ENCODE measurements around the gene TBC1D14. TPM values are rescaled to one million over a fixed set of nuclear protein-coding genes. Genes with fewer than 3 reads are reported as not detected.

Gene TBC1D14
- total and polyA plus RNA-seq, 2 experiments from 2014 or later = 33.6 to 50.8 TPM

GRCh38 chr4:7029921-7030320 is 120.3 kb downstream of the TBC1D14 start:
- Histone ChIP-seq H3K4me2 (no peak overlapping the region), H3K4me3 (no peak overlapping the region), H4K20me1 (ENCODE audit: insufficient read depth, poor library complexity, severe bottlenecking) (no peaks in the 10 kb centered on the region), H2AFZ (no peak overlapping the region), H3K4me1 (ENCODE audit: insufficient read depth) (peaks cover 6% of the 10 kb centered on the region), H3K9me3 (ENCODE audit: low read depth) (no peaks in the 10 kb centered on the region), H3K9me2 (replicated peaks; ENCODE audit: insufficient read depth) (no peaks in the 10 kb centered on the region), H3K36me3 (replicated peaks; ENCODE audit: insufficient read depth, low read depth) (peaks cover 3% of the 10 kb centered on the region), H3K27me3 (no peaks in the 10 kb centered on the region), H3K27ac (no peak overlapping the region), H3K79me2 (no peaks in the 10 kb centered on the region)
- TF ChIP-seq EZH2 (IDR thresholded peaks at IDR 0.05; ENCODE audit: borderline replicate concordance) (no peak), EZH2phosphoT487 (IDR thresholded peaks at IDR 0.05; ENCODE audit: low read depth, severe bottlenecking, unreplicated experiment) (no peak)
- TF ChIP-seq, protein P1, sequence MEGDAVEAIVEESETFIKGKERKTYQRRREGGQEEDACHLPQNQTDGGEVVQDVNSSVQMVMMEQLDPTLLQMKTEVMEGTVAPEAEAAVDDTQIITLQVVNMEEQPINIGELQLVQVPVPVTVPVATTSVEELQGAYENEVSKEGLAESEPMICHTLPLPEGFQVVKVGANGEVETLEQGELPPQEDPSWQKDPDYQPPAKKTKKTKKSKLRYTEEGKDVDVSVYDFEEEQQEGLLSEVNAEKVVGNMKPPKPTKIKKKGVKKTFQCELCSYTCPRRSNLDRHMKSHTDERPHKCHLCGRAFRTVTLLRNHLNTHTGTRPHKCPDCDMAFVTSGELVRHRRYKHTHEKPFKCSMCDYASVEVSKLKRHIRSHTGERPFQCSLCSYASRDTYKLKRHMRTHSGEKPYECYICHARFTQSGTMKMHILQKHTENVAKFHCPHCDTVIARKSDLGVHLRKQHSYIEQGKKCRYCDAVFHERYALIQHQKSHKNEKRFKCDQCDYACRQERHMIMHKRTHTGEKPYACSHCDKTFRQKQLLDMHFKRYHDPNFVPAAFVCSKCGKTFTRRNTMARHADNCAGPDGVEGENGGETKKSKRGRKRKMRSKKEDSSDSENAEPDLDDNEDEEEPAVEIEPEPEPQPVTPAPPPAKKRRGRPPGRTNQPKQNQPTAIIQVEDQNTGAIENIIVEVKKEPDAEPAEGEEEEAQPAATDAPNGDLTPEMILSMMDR (IDR thresholded peaks at IDR 0.05; ENCODE audit: poor library complexity) = no peak
- DNase-seq (ENCODE audit: low spot score) = no peak
- WGBS (ENCODE audit: low lambda C conversion rate, missing lambda C conversion rate) = 97% methylated on average over 10 of the region's 10 CpGs

- 99% methylated on average over 10 of the region's 10 CpGs for WGBS (ENCODE audit: low lambda C conversion rate, missing lambda C conversion rate)
- Histone ChIP-seq H3K9me3 (ENCODE audit: low read depth) (no peaks in the 10 kb centered on the region), H2AFZ (no peak overlapping the region), H3K36me3 (replicated peaks; ENCODE audit: insufficient read depth, low read depth) (peaks cover 3% of the 10 kb centered on the region), H3K27me3 (no peaks in the 10 kb centered on the region), H3K4me1 (ENCODE audit: insufficient read depth) (peaks cover 6% of the 10 kb centered on the region), H3K4me3 (no peak overlapping the region), H3K9me2 (replicated peaks; ENCODE audit: insufficient read depth) (no peaks in the 10 kb centered on the region), H3K79me2 (no peaks in the 10 kb centered on the region), H3K4me2 (no peak overlapping the region), H4K20me1 (ENCODE audit: insufficient read depth, poor library complexity, severe bottlenecking) (no peaks in the 10 kb centered on the region), H3K27ac (no peak overlapping the region)
- TF ChIP-seq, protein P1 (IDR thresholded peaks at IDR 0.05; ENCODE audit: poor library complexity) = no peak
- TF ChIP-seq EZH2phosphoT487 (IDR thresholded peaks at IDR 0.05; ENCODE audit: low read depth, severe bottlenecking, unreplicated experiment) = no peak
- no peak for TF ChIP-seq EZH2 (IDR thresholded peaks at IDR 0.05; ENCODE audit: borderline replicate concordance)
- no peak for DNase-seq (ENCODE audit: low spot score)
Measured at GRCh38 chr4:7030856-7031255, 121.2 kb downstream of the TBC1D14 start.

DNA sequence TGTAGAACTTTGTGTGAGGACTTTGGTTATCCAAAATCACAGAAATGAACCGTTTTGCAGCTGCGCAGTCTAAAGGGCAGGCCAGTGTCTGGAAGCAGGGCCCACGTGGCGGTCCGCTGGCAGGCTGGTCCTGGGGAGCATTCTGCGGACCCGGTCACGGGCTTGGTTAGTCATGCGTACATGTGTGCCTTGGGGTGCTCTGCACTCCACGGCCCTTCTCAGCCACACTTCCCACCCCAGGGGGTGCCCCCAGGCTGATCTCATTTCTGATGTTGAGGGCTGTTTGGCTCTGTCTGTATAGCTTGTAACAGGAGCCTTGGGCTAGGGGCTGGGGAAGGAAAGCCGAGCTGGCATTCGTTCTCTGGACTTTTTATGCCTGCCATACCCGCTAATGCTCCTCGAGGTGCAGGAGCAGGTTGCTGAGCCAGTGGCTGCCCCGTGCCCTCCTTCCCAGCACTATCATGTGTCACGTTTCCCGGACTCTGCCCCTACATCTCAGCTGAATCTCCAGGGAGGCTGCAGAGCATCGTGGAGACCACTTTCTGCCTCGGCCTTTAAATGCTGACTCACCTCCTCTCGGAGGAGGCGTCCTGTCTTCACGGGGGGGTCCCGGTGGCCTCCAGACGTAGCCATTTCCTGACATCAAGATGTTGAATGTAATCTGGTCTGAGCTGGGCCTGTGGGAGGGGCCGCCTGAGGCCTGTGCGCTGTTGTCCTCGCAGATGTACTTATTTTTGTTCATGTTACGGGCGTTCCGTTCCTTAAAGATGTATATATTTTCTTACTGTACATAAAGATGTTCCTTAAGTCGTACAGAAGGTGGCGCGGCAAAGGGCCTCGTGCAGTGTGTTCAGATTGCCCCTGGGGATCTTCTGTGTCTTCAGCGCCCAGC is 122.2 kb downstream of the TBC1D14 start:
- H3K9me3 ChIP-seq (ENCODE audit: low read depth) = no peaks in the 10 kb centered on the region
- H3K27ac ChIP-seq = no peak overlapping the region
- H3K9me2 ChIP-seq (replicated peaks; ENCODE audit: insufficient read depth) = no peaks in the 10 kb centered on the region
- no peak for DNase-seq (ENCODE audit: low spot score)
- no peak overlapping the region for H2AFZ ChIP-seq
- peaks cover 3% of the 10 kb centered on the region for H3K36me3 ChIP-seq (replicated peaks; ENCODE audit: insufficient read depth, low read depth)
- H3K4me2 ChIP-seq = no peak overlapping the region
- 88% methylated on average over 31 of the region's 35 CpGs for WGBS (ENCODE audit: low lambda C conversion rate, missing lambda C conversion rate)
- TF ChIP-seq EZH2 (IDR thresholded peaks at IDR 0.05; ENCODE audit: borderline replicate concordance) (no peak), EZH2phosphoT487 (IDR thresholded peaks at IDR 0.05; ENCODE audit: low read depth, severe bottlenecking, unreplicated experiment) (no peak)
- TF ChIP-seq, protein P1 (IDR thresholded peaks at IDR 0.05; ENCODE audit: poor library complexity) = no peak
- no peaks in the 10 kb centered on the region for H3K27me3 ChIP-seq
- H3K79me2 ChIP-seq = no peaks in the 10 kb centered on the region
- H4K20me1 ChIP-seq (ENCODE audit: insufficient read depth, poor library complexity, severe bottlenecking) = no peaks in the 10 kb centered on the region
- H3K4me1 ChIP-seq (ENCODE audit: insufficient read depth) = peaks cover 6% of the 10 kb centered on the region
- H3K4me3 ChIP-seq = no peak overlapping the region
